Ishikawa (cell line): Measurements from ENCODE around the gene CDC42EP4.

ENCODE experiments used
- CEBPB ChIP-seq: IDR thresholded peaks from 2 replicates; pipeline ENCODE4 v1.6.1; 2012
- CREB1 ChIP-seq: IDR thresholded peaks from 2 replicates; pipeline ENCODE4 v1.6.1; 2012; ENCODE audit warnings: low read depth
- FOXM1 ChIP-seq: IDR thresholded peaks from 2 replicates; pipeline ENCODE4 v1.6.1; 2012; ENCODE audit warnings: low read depth, borderline replicate concordance
- RAD21 ChIP-seq: IDR thresholded peaks from 2 replicates; pipeline ENCODE4 v1.6.1; 2012; ENCODE audit warnings: low read depth
- TAF1 ChIP-seq: IDR thresholded peaks from 2 replicates; pipeline ENCODE4 v1.6.1; 2012; ENCODE audit warnings: low read depth, mild to moderate bottlenecking
- TCF12 ChIP-seq: IDR thresholded peaks from 2 replicates; pipeline ENCODE4 v1.6.1; 2012; ENCODE audit warnings: low read depth
- TEAD4 ChIP-seq: IDR thresholded peaks from 2 replicates; pipeline ENCODE4 v1.6.1; 2012
- YY1 ChIP-seq: IDR thresholded peaks from 2 replicates; pipeline ENCODE4 v1.6.1; 2012; ENCODE audit warnings: low read depth
- TF ChIP-seq, protein P1 (sequence below): IDR thresholded peaks from 2 replicates; pipeline ENCODE4 v1.6.1; 2012
- TF ChIP-seq, protein P2 (sequence below): IDR thresholded peaks from 2 replicates; pipeline ENCODE4 v1.6.1; 2012; ENCODE audit warnings: low read depth, mild to moderate bottlenecking

DNA sequence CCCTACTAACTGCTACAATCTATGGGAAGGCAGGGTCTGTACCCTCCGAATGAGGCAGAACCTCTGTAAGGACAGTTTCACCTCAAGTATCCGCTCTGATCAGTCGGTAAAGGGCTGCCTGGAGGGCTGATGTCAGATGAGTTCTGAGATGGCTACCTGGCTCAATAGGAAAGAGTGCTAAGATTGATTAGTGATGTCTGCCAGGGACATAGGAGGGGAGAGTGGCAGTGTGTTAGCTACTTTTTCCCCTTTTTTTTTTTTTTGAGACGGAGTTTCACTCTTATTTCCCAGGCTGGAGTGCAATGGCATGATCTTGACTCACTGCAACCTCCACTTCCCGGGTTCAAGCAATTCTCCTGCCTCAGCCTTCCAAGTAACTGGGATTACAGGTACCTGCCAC lies 39.1 kb upstream of the CDC42EP4 start:
- no peak for TF ChIP-seq FOXM1
- no peak for TF ChIP-seq CEBPB
- TF ChIP-seq, protein P1, sequence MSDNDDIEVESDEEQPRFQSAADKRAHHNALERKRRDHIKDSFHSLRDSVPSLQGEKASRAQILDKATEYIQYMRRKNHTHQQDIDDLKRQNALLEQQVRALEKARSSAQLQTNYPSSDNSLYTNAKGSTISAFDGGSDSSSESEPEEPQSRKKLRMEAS, result no peak
- TF ChIP-seq TCF12, result no peak
- TF ChIP-seq RAD21, result no peak
- no peak for TF ChIP-seq CREB1
- no peak for TF ChIP-seq TAF1
- TF ChIP-seq TEAD4, result no peak
- TF ChIP-seq, protein P2, sequence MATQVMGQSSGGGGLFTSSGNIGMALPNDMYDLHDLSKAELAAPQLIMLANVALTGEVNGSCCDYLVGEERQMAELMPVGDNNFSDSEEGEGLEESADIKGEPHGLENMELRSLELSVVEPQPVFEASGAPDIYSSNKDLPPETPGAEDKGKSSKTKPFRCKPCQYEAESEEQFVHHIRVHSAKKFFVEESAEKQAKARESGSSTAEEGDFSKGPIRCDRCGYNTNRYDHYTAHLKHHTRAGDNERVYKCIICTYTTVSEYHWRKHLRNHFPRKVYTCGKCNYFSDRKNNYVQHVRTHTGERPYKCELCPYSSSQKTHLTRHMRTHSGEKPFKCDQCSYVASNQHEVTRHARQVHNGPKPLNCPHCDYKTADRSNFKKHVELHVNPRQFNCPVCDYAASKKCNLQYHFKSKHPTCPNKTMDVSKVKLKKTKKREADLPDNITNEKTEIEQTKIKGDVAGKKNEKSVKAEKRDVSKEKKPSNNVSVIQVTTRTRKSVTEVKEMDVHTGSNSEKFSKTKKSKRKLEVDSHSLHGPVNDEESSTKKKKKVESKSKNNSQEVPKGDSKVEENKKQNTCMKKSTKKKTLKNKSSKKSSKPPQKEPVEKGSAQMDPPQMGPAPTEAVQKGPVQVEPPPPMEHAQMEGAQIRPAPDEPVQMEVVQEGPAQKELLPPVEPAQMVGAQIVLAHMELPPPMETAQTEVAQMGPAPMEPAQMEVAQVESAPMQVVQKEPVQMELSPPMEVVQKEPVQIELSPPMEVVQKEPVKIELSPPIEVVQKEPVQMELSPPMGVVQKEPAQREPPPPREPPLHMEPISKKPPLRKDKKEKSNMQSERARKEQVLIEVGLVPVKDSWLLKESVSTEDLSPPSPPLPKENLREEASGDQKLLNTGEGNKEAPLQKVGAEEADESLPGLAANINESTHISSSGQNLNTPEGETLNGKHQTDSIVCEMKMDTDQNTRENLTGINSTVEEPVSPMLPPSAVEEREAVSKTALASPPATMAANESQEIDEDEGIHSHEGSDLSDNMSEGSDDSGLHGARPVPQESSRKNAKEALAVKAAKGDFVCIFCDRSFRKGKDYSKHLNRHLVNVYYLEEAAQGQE, result no peak
- TF ChIP-seq YY1, result no peak
